HG03045 (cell line): ENCODE measurements around the gene MEF2C.
A peak's percentile ranks its signal among the peaks of the same experiment; 100 is the strongest.

Experiments
- ATAC-seq: cut with Tn5 transposase; IDR thresholded peaks from one replicate; pipeline ENCODE4 v1.9.1; 2021; ENCODE audit warnings: mild to moderate bottlenecking, moderate library complexity; ENCODE audit not compliant: unreplicated experiment

The MEF2C gene

GRCh38 chr5:88691230-88691582 is 191.8 kb downstream of the MEF2C start:
- no peak for ATAC-seq

GRCh38 chr5:88690409-88691229 is 192.4 kb downstream of the MEF2C start:
- peak; percentile 86 for ATAC-seq

DNA sequence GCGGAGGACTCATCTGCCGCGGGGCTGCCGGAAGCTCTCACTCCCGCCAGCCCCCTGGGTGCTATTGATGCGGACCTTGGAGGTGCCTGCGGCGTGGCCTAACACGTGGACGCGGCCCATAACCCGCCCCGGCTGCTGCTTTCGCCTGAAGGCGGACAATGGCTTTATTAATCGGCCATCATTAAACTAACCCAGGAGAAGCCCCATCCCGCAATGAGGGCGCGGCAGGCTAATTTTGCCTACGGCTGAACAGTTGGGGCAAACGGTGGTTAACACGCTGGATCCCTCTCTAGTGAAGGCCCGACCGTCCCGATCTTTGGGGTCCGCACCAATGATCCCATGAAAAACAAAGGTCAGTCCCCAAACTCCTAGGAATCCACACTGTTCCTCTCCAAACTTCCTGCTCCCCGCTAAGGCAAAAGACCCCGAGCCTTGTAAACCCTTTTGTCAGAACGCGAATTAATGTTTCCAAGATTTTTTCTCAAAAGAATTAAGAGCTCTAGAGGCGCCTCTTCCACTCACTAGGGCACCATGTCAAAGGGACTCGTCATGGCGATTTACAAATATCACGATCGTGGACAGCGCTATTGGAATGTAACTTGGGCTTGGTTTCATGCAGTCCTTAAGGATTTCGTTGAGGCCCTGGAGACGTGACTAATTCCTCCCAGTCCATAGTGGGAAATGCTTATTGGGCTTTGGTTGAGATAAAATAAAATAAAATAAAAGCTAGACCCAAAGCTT is 193.1 kb downstream of the MEF2C start:
- no peak for ATAC-seq

DNA sequence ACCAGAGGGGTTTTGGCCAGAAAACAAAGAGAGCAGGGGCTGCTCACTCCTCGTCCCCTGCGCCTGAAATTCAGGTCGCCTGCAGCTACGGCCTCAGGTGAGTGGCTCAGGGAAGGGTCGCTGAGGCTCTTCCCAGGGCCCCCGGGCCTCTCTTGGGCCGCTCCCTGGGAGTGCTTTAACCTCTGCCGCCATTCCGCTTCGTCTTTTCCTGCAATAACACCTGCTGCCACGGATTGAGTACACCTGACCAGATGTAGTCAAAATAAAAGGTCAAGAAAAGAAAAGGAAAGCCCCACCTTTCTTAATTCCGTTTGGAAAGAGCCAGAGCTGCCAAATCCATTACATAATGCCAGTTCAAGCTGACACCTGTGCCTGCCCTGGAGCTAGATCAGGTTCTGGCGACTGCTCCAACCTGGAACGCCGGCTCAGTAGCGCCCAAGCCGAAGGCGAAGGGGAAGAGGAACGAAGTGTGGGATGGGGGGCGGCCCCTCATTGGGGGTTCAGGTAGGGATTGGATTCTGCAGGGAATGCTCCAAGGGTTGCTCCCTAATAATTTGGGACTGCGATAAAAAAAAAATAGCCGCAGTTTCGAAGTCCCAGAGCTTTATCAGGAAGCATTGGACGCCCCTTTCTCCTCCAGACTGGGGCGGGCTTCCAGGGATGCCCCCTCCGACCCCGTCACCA is 193.9 kb downstream of the MEF2C start:
- no peak for ATAC-seq

- no peak for ATAC-seq
These were observed 194.6 kb downstream of the MEF2C start for GRCh38 chr5:88688156-88688983.

DNA sequence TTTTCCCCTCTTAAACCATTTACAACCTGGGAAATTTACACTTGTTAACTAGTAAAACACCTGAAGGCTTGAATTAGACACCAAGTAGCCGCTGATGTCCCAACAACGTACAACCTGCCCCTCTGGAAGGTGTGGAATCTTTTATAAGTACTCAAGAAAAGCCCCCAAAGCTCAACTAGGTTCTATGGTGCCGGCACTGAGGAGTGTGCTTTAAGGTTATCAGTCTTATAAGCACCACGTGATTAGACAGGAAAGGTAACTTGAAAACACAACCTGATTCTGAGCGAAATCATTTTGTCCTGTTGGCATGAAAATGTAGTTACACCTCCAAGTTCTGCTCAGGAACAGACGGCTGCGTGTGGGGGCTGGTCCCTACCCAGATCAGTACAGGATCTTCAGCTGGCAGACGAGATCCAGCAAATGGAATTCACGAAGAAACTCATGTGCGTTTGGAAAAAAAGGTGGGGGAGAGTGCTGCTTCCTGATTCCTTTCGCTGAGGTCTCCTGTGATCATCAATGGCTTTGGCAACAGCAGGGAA is 195.5 kb downstream of the MEF2C start:
- ATAC-seq, result no peak

GRCh38 chr5:88686726-88687125 is 196.3 kb downstream of the MEF2C start:
- no peak for ATAC-seq

GRCh38 chr5:88685591-88686541 is 197.1 kb downstream of the MEF2C start:
- ATAC-seq, result no peak

DNA sequence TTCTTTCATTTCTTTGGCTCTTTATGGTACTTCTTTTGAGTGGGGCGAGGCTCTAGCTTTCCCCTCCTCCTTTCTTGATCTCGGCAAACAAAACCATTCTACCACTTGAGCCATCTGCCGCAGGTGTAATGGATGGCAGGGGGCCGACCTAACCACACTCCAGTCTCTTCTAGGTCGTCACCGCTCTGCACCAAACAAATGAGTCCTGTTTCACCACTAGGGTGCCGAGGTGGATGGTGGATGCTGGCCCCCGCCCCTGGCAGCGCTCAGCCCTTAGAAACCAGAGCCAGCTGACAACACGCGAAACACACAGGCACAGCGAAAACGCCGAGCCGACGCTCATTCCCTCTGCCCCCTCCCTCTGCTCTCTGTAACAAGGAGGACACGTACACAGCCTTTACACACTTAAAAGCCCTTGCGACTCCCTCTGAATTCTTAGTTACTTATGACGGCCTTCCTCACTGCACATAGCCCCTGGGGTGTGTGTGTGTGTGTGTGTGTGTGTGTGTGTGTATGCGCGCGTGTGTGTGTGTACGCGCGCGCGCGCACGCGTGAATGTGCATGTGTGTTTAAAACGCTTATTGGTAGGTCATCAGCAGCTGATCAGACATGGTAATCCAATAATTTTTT is 199.4 kb downstream of the MEF2C start:
- ATAC-seq, result no peak

DNA sequence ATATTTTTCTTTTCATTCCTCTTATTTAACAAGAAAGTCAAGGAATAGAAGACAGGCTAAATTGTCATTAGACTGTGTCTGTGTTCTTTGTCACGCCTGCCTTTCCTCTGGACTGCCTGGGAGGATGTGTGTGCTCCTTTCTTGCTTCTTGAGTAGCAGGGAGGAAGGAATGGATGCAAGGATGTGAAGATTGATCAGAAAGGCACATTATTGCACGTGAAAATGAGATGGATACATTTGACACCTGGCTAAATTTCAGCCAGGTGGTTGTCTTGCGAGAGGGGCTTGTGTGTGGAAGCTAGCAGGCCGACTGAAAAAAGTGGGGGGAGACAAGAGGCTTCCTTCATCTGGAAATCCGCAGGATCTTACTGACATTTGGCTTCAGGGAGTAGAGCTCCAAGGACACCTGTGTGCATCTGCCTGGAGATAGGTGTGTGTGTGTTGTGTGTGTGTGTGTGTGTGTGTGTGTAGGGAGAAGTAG is 200.1 kb downstream of the MEF2C start:
- ATAC-seq, result no peak

DNA sequence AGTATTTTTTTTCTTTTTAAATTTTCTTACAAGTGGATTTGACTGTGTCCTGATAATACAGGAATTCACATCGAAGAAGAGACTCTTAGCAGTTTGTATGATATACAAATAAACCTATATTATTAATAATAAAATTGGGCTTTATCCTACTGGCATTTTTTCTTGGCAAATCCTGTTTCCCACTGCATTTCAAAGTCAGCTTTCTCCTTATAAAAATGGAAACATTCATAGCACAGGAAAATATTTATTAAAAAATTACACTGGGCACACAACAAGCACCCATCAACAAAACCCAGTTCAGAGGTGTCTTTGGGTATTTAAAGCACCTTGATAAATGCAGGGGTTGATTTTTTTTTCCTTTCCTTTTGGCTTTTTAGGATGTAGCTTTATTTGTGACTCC is 200.9 kb downstream of the MEF2C start:
- ATAC-seq, result no peak

DNA sequence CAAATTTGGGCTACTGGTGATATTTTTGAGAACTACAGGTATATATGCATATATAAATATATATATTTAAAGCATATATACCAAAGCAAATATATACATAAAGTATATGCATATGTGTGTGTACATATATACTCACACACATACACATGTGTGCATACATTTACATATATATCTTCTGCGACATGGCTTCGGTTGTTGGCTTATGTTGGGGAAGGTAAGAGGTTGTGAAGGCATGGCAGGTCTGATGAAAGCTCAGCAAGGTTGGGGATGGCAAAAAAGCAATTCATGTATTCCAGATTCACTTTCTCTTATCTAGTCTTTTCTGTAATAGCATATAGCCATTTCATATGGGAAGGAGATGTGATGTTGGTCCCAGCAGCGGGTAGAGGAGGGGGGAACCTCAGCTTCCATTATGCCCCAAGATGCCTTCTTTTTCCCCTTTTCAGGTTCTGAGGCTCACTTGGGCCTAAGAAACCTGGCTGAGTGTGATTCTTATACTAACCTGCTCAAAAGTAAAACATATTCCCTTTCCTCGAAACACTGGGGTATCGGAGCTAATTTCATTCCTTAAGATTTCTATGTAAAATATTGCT is 201.7 kb downstream of the MEF2C start:
- no peak for ATAC-seq

- ATAC-seq, result peak; percentile 83
These were observed 202.5 kb downstream of the MEF2C start for GRCh38 chr5:88680253-88681132.

- ATAC-seq, result no peak
These were observed 203.3 kb downstream of the MEF2C start for GRCh38 chr5:88679638-88680037.

- no peak for ATAC-seq
These were observed 204.1 kb downstream of the MEF2C start for GRCh38 chr5:88678770-88679381.

GRCh38 chr5:88677943-88678769 is 204.8 kb downstream of the MEF2C start:
- ATAC-seq, result no peak
